K562 (cell line): ENCODE data around the gene LGR6. TPM values are rescaled to one million over a fixed set of nuclear protein-coding genes. Genes with fewer than 3 reads are reported as not detected.

Experiments
- CCAR2 ChIP-seq: fragments of 200-400 bp; formaldehyde crosslinking; IDR thresholded peaks from 2 replicates; pipeline ENCODE4 v1.6.1; 2017; ENCODE audit warnings: mild to moderate bottlenecking, low read depth, low read length
- ETV5 ChIP-seq: sonication (generic); formaldehyde crosslinking; IDR thresholded peaks from 2 replicates; pipeline ENCODE4 v1.4.0; 2020; ENCODE audit warnings: low read depth, mild to moderate bottlenecking, missing genetic modification reagents
- FOXK2 ChIP-seq, 2 experiments: fragments of 450-650 bp; IDR thresholded peaks in 1 of 2; conservative IDR thresholded peaks in 1 of 2; 2 replicates each; pipeline ENCODE4 v1.6.1; 2016; ENCODE audit warnings: low read depth in 2 of 2, mild to moderate bottlenecking in 1 of 2
- HDAC1 ChIP-seq, 2 experiments: fragments of 450-650 bp; IDR thresholded peaks; 2 replicates each; pipeline ENCODE4 v1.6.1; 2016 to 2017; ENCODE audit warnings: inconsistent platforms in 1 of 2, mild to moderate bottlenecking in 1 of 2, moderate library complexity in 1 of 2
- IRF9 ChIP-seq: fragments of 450-650 bp; IDR thresholded peaks from 2 replicates; pipeline ENCODE4 v1.6.1; 2016; ENCODE audit warnings: missing biosample characterization, missing genetic modification characterization
- KAT2B ChIP-seq: IDR thresholded peaks from one replicate; pipeline ENCODE4 v1.6.1; 2012; ENCODE audit warnings: low read depth, mild to moderate bottlenecking, control low read depth, inconsistent platforms, low read length, moderate library complexity
- KLF13 ChIP-seq: fragments of 450-650 bp; IDR thresholded peaks from 2 replicates; pipeline ENCODE4 v1.6.1; 2016; ENCODE audit warnings: missing genetic modification characterization, low read depth, mild to moderate bottlenecking, missing compliant biosample characterization, moderate library complexity, borderline replicate concordance
- NELFE ChIP-seq: IDR thresholded peaks from 2 replicates; pipeline ENCODE4 v1.6.1; 2011; ENCODE audit warnings: mild to moderate bottlenecking; ENCODE audit not compliant: insufficient read depth, insufficient read length
- NRF1 ChIP-seq, 2 experiments: fragments of 450-650 bp; IDR thresholded peaks in 1 of 2; conservative IDR thresholded peaks in 1 of 2; 2 replicates each; pipeline ENCODE4 v1.6.1; 2014; ENCODE audit warnings: mild to moderate bottlenecking in 2 of 2
- PRDM10 ChIP-seq: fragments of 450-650 bp; IDR thresholded peaks from 2 replicates; pipeline ENCODE4 v1.6.1; 2018; ENCODE audit not compliant: partially characterized antibody
- PTBP1 ChIP-seq: fragments of 200-400 bp; formaldehyde crosslinking; IDR thresholded peaks from 2 replicates; pipeline ENCODE4 v1.6.1; 2017; ENCODE audit warnings: low read depth, low read length
- RBM14 ChIP-seq: fragments of 200-400 bp; formaldehyde crosslinking; IDR thresholded peaks from 2 replicates; pipeline ENCODE4 v1.6.1; 2018; ENCODE audit warnings: low read depth, mild to moderate bottlenecking, low read length, moderate library complexity, borderline replicate concordance; ENCODE audit not compliant: insufficient read depth
- RFX7 ChIP-seq: fragments of 250-450 bp; sonication (Bioruptor Pico); IDR thresholded peaks from 2 replicates; pipeline ENCODE4 v1.5.1; 2021; ENCODE audit warnings: mild to moderate bottlenecking
- SIX5 ChIP-seq, 2 experiments: IDR thresholded peaks; 2 replicates each; pipeline ENCODE4 v1.6.1; 2011; ENCODE audit warnings: low read length in 2 of 2, borderline replicate concordance in 1 of 2, low read depth in 1 of 2, mild to moderate bottlenecking in 1 of 2, moderate library complexity in 1 of 2; ENCODE audit not compliant: insufficient read depth in 1 of 2
- SMC3 ChIP-seq: conservative IDR thresholded peaks from 2 replicates; pipeline ENCODE4 v1.6.1; 2011; ENCODE audit warnings: low read depth, low read length, improper control_type of control experiment; ENCODE audit not compliant: insufficient read depth
- TARDBP ChIP-seq: fragments of 450-650 bp; IDR thresholded peaks from 2 replicates; pipeline ENCODE4 v1.6.1; 2016
- TRIM24 ChIP-seq, 2 experiments: fragments of 450-650 bp; IDR thresholded peaks; 2 replicates each; pipeline ENCODE4 v1.6.1; 2016
- ZBTB1 ChIP-seq: sonication (generic); formaldehyde crosslinking; IDR thresholded peaks from 2 replicates; pipeline ENCODE4 v1.8.1; 2023; ENCODE audit warnings: missing genetic modification reagents, low read depth, mild to moderate bottlenecking, borderline replicate concordance
- ZFX ChIP-seq: sonication (generic); formaldehyde crosslinking; IDR thresholded peaks from 2 replicates; pipeline ENCODE4 v1.8.0; 2022; ENCODE audit warnings: mild to moderate bottlenecking, missing genetic modification reagents, moderate library complexity
- ZNF445 ChIP-seq: fragments of 250-450 bp; sonication (Bioruptor Pico); IDR thresholded peaks from 2 replicates; pipeline ENCODE4 v1.4.0; 2020; ENCODE audit warnings: low read depth, mild to moderate bottlenecking, moderate library complexity
- ZNF507 ChIP-seq: conservative IDR thresholded peaks from 2 replicates; pipeline ENCODE4 v1.6.1; 2017; ENCODE audit warnings: missing genetic modification characterization, missing compliant biosample characterization
- ZSCAN29 ChIP-seq: fragments of 450-650 bp; IDR thresholded peaks from 2 replicates; pipeline ENCODE4 v1.6.1; 2017
- polyA plus RNA-seq, 8 experiments: library from polyadenylated mRNA; depleted of rRNA in 4 of 8; stranded (reverse) in 5 of 8; unstranded in 3 of 8; fragments of >200 nt; fragmentation: Nextera tagmentation in 2 of 8; fragmentation: Illumina TruSeq in 1 of 8; extraction: Ambion mirVana in 2 of 8; extraction: Trizol in 1 of 8; gene quantifications; 2 replicates each; pipeline versions ENCODE4 v1.2.1 to v1.2.3, GENCODE V29; 2011 to 2014; ENCODE audit warnings: inconsistent platforms in 1 of 8, missing spikeins in 1 of 8
- total RNA-seq, 7 experiments: library from RNA; depleted of rRNA in 6 of 7; stranded (reverse); fragments of >200 nt in 6 of 7; fragmentation: Illumina TruSeq in 2 of 7; extraction: Trizol in 2 of 7; gene quantifications; 2 replicates each; pipeline versions ENCODE4 v1.2.1 to v1.2.3, GENCODE V29; 2011 to 2021; ENCODE audit warnings: low replicate concordance in 1 of 7

Gene LGR6
- total and polyA plus RNA-seq, 9 of the 15 experiments (the other 6 are each of a cell fraction or from before 2014, with no cell fraction given) = 0.01 to 0.54 (median 0.17) TPM; not detected in 1

- TF ChIP-seq RFX7 (CRISPR knock-in tag) (no peak), ETV5 (CRISPR knock-in tag) (peak; percentile 74; the same call in 1 of the 2 replicates), FOXK2 (conservative IDR thresholded peaks at IDR 0.05 in 1 of 2, IDR thresholded peaks at IDR 0.05 in 1 of 2; ENCODE audit: low read depth in 2 of 2) (no peak), CCAR2 (no peak), TARDBP (no peak), KLF13 (peak; percentile 39; the same call in 1 of the 2 replicates), SMC3 (no peak), RBM14 (no peak), NELFE (no peak), ZNF507 (tag) (no peak), ZFX (CRISPR knock-in tag) (no peak), ZSCAN29 (no peak), IRF9 (tag) (0 out of 2 replicates have a peak, but pooled peaks have one; percentile 8), NRF1 (conservative IDR thresholded peaks at IDR 0.05 in 1 of 2, IDR thresholded peaks at IDR 0.05 in 1 of 2) (peak in 1 of 2 experiments; percentile 29; a peak in 2 of 4 replicates), ZBTB1 (CRISPR knock-in tag) (0 out of 2 replicates have a peak, but pooled peaks have one; percentile 40), TRIM24 (IDR thresholded peaks at IDR 0.05) (no peak), PRDM10 (no peak), PTBP1 (no peak), ZNF445 (no peak), KAT2B (no peak), SIX5 (IDR thresholded peaks at IDR 0.05; ENCODE audit: borderline replicate concordance in 1 of 2, insufficient read depth in 1 of 2, low read depth in 1 of 2, low read length in 2 of 2) (no peak), HDAC1 (IDR thresholded peaks at IDR 0.05) (peak in 1 of 2 experiments; percentile 72; a peak in 2 of 4 replicates)
These were observed 29.1 kb upstream of the LGR6 start (continued) for GRCh38 chr1:202164271-202165037.
